HG02938 (cell line): Measurements from ENCODE around the gene SMIM10L1.

Experiments used
- ATAC-seq: cut with Tn5 transposase; IDR thresholded peaks from one replicate; pipeline ENCODE4 v1.9.1; 2021; ENCODE audit warnings: mild to moderate bottlenecking, moderate library complexity; ENCODE audit not compliant: unreplicated experiment

SMIM10L1 gene

DNA sequence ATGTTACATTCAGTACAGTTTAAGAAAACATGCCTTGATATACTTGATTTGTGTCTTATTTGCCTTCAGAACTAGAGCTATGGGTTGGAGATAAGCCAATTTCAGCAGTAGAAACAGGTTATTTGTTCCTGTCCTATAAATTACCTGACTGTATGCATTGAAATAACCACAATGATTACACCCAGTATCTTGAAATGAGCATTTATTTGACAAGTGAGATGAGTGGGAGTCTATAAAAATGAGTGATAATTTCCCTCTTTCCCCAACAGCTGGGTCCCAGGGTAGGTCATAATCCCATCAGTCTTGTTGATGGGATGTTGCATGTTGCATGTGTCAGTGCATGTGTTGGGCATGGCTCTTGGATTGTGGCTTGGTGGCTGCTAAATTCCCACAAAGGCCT is 12.0 kb downstream of the SMIM10L1 start:
- ATAC-seq = no peak

DNA sequence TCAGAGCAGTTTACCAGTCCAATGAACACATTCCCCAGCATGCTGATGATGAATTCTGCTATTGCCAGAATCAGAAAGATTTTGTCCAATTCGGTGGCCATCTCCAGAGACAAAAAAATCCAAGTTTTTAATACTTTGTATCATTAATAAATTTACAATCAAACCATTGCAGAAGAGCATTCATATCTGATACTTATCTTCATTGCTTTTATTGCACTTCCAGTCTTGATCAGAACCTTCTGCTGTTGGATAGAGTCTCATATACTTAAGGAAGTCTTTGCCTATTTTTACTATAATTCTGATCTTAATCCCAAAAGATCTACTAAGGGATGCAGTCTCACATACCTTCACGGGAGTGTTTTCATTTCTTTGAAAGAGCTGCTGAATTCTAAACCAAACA is 15.8 kb downstream of the SMIM10L1 start, which contains the start of gene TAS2R42:
Gene TAS2R42 (minus strand): TSS at position 101 of the 400 bp plus-strand sequence. CDS start 0 bp downstream, at position 101.
- no peak for ATAC-seq

- ATAC-seq = no peak
Measured at GRCh38 chr12:11202811-11203210, 31.8 kb downstream of the SMIM10L1 start.

GRCh38 chr12:11204173-11204572 is 33.2 kb downstream of the SMIM10L1 start:
- ATAC-seq = no peak

GRCh38 chr12:11209113-11209512 is 38.1 kb downstream of the SMIM10L1 start:
- no peak for ATAC-seq
